Neural progenitor cell (in vitro differentiated cells): ENCODE results near the gene CCDC185. TPM values are rescaled to one million over a fixed set of nuclear protein-coding genes. Genes with fewer than 3 reads are reported as not detected.
A peak's percentile ranks its signal among the peaks of the same experiment; 100 is the strongest.

Experiments
- DNase-seq: peaks from one replicate; pipeline ENCODE4 v3.0.0-alpha.2; 2016; ENCODE audit warnings: low spot score
- H2AFZ ChIP-seq: fragments of 200-600 bp; sonication (generic); replicated peaks from 2 replicates; pipeline ENCODE4 v1.6.1; 2016; ENCODE audit warnings: antibody characterized with exemption
- H3F3A ChIP-seq: fragments of 200-600 bp; sonication (generic); 2 replicates; pipeline ENCODE4 v1.6.1; 2016; ENCODE audit warnings: antibody characterized with exemption, low read depth
- H3K27ac ChIP-seq: fragments of 200-600 bp; sonication (generic); 2 replicates; pipeline ENCODE4 v1.5.1; 2016; ENCODE audit warnings: mild to moderate bottlenecking
- H3K27me3 ChIP-seq: fragments of 200-600 bp; sonication (generic); 2 replicates; pipeline ENCODE4 v1.6.1; 2016; ENCODE audit warnings: mild to moderate bottlenecking, moderate library complexity
- H3K36me3 ChIP-seq: fragments of 200-600 bp; sonication (generic); 2 replicates; pipeline ENCODE4 v1.5.1; 2016
- H3K4me1 ChIP-seq: fragments of 200-600 bp; sonication (generic); 2 replicates; pipeline ENCODE4 v1.6.1; 2016; ENCODE audit warnings: mixed run types
- H3K4me2 ChIP-seq: fragments of 200-600 bp; sonication (generic); 2 replicates; pipeline ENCODE4 v1.6.1; 2016
- H3K4me3 ChIP-seq: fragments of 200-600 bp; sonication (generic); 2 replicates; pipeline ENCODE4 v1.5.1; 2016
- H3K79me2 ChIP-seq: fragments of 200-600 bp; sonication (generic); 2 replicates; pipeline ENCODE4 v1.6.1; 2016; ENCODE audit warnings: low read depth
- H3K9ac ChIP-seq: fragments of 200-600 bp; sonication (generic); 2 replicates; pipeline ENCODE4 v1.6.1; 2016
- H3K9me3 ChIP-seq: fragments of 200-600 bp; sonication (generic); 2 replicates; pipeline ENCODE4 v1.5.1; 2016; ENCODE audit warnings: low read depth
- H4K20me1 ChIP-seq: fragments of 200-600 bp; sonication (generic); 2 replicates; pipeline ENCODE4 v1.6.1; 2016; ENCODE audit warnings: low read depth
- H3K27ac Mint-ChIP-seq: 3 replicates; pipeline ENCODE4 v1.8.0; 2021; ENCODE audit warnings: mixed read lengths
- H3K27me3 Mint-ChIP-seq: 2 replicates; pipeline ENCODE4 v1.8.0; 2022; ENCODE audit warnings: low read depth, mild to moderate bottlenecking, inconsistent platforms, moderate library complexity, mixed read lengths; ENCODE audit not compliant: insufficient read depth
- H3K36me3 Mint-ChIP-seq: 3 replicates; pipeline ENCODE4 v1.8.0; 2021; ENCODE audit warnings: mixed read lengths
- H3K4me1 Mint-ChIP-seq: 3 replicates; pipeline ENCODE4 v1.8.0; 2021; ENCODE audit warnings: mixed read lengths
- H3K4me3 Mint-ChIP-seq: 3 replicates; pipeline ENCODE4 v1.8.0; 2021; ENCODE audit warnings: mild to moderate bottlenecking, moderate library complexity, mixed read lengths
- H3K9me3 Mint-ChIP-seq: 3 replicates; pipeline ENCODE4 v1.8.0; 2020; ENCODE audit warnings: mixed read lengths
- CTCF ChIP-seq: fragments of 200-600 bp; sonication (generic); IDR thresholded peaks from 2 replicates; pipeline ENCODE4 v1.5.1; 2017; ENCODE audit warnings: antibody characterized with exemption, mild to moderate bottlenecking
- EZH2 ChIP-seq: fragments of 200-600 bp; sonication (generic); IDR thresholded peaks from 2 replicates; pipeline ENCODE4 v1.6.1; 2017; ENCODE audit warnings: antibody characterized with exemption, mild to moderate bottlenecking, moderate library complexity
- EZH2phosphoT487 ChIP-seq: fragments of 200-600 bp; sonication (generic); IDR thresholded peaks from 2 replicates; pipeline ENCODE4 v1.6.1; 2017; ENCODE audit warnings: antibody characterized with exemption
- total RNA-seq: library from RNA; depleted of rRNA; stranded (reverse); fragments of >200 nt; gene quantifications from 2 replicates; pipeline ENCODE4 v1.2.3, GENCODE V29; 2015; ENCODE audit warnings: low replicate concordance

Gene CCDC185
- total RNA-seq, 1 donor from 2014 or later = not detected

GRCh38 chr1:223363057-223363855 is 30.0 kb upstream of the CCDC185 start:
- Mint-ChIP-seq H3K4me3 (peak overlapping the region; percentile 90), H3K36me3 (no peaks in the 10 kb centered on the region), H3K9me3 (no peaks in the 10 kb centered on the region), H3K4me1 (peaks cover 9% of the 10 kb centered on the region), H3K27me3 (peaks cover 34% of the 10 kb centered on the region), H3K27ac (no peak overlapping the region)
- H3K36me3 ChIP-seq = no peaks in the 10 kb centered on the region
- H2AFZ ChIP-seq = peak overlapping the region; percentile 38
- H3K4me1 ChIP-seq = peaks cover 12% of the 10 kb centered on the region
- H3F3A ChIP-seq = peaks cover 27% of the 10 kb centered on the region
- no peaks in the 10 kb centered on the region for H3K9me3 ChIP-seq
- peak overlapping the region; percentile 97 for H3K4me2 ChIP-seq
- H3K27me3 ChIP-seq = peaks cover 78% of the 10 kb centered on the region
- H4K20me1 ChIP-seq = peaks cover 4% of the 10 kb centered on the region
- peak overlapping the region; percentile 65 for H3K4me3 ChIP-seq
- DNase-seq = peak; percentile 61
- H3K27ac ChIP-seq = no peak overlapping the region
- no peak overlapping the region for H3K9ac ChIP-seq
- TF ChIP-seq EZH2phosphoT487 = no peak
- no peaks in the 10 kb centered on the region for H3K79me2 ChIP-seq

GRCh38 chr1:223363856-223364684 is 29.1 kb upstream of the CCDC185 start, which contains the start of gene SUSD4:
SUSD4 (minus strand) TSS chr1:223364176; CDS start chr1:223363425, 751 bp downstream.
- peak; percentile 90 for DNase-seq
- H3K4me3 ChIP-seq = peak within 1 kb of the TSS; percentile 65
- H3K79me2 ChIP-seq = no peaks in the 10 kb centered on the region
- H3K4me2 ChIP-seq = peak within 1 kb of the TSS; percentile 97
- Mint-ChIP-seq H3K4me1 (peaks cover 9% of the 10 kb centered on the region), H3K27me3 (peaks cover 34% of the 10 kb centered on the region), H3K27ac (no peak within 1 kb of the TSS), H3K36me3 (no peaks in the 10 kb centered on the region), H3K9me3 (no peaks in the 10 kb centered on the region), H3K4me3 (peak within 1 kb of the TSS; percentile 90)
- TF ChIP-seq EZH2 (no peak), CTCF (no peak), EZH2phosphoT487 (no peak)
- H4K20me1 ChIP-seq = peaks cover 4% of the 10 kb centered on the region
- peaks cover 12% of the 10 kb centered on the region for H3K4me1 ChIP-seq
- H3K9ac ChIP-seq = no peak within 1 kb of the TSS
- peak within 1 kb of the TSS; percentile 68 for H2AFZ ChIP-seq
- no peak within 1 kb of the TSS for H3K27ac ChIP-seq
- peaks cover 27% of the 10 kb centered on the region for H3F3A ChIP-seq
- no peaks in the 10 kb centered on the region for H3K36me3 ChIP-seq
- H3K27me3 ChIP-seq = peaks cover 73% of the 10 kb centered on the region
- H3K9me3 ChIP-seq = no peaks in the 10 kb centered on the region

- no peaks in the 10 kb centered on the region for H3K36me3 Mint-ChIP-seq
- Histone ChIP-seq H2AFZ (peak overlapping the region; percentile 68), H3K79me2 (no peaks in the 10 kb centered on the region), H3K4me3 (peak overlapping the region; percentile 65), H3K9me3 (no peaks in the 10 kb centered on the region), H3K4me1 (peaks cover 12% of the 10 kb centered on the region), H3K9ac (no peak overlapping the region), H4K20me1 (peaks cover 4% of the 10 kb centered on the region), H3K4me2 (peak overlapping the region; percentile 97), H3K27ac (no peak overlapping the region), H3F3A (peaks cover 27% of the 10 kb centered on the region), H3K36me3 (no peaks in the 10 kb centered on the region), H3K27me3 (peaks cover 65% of the 10 kb centered on the region)
- H3K4me1 Mint-ChIP-seq = peaks cover 9% of the 10 kb centered on the region
- H3K9me3 Mint-ChIP-seq = no peaks in the 10 kb centered on the region
- peaks cover 29% of the 10 kb centered on the region for H3K27me3 Mint-ChIP-seq
- TF ChIP-seq CTCF = no peak
- peak; percentile 59 for TF ChIP-seq EZH2
- peak; percentile 75 for TF ChIP-seq EZH2phosphoT487
- H3K4me3 Mint-ChIP-seq = peak overlapping the region; percentile 84
- H3K27ac Mint-ChIP-seq = no peak overlapping the region
- peak; percentile 82 for DNase-seq
These were observed 28.4 kb upstream of the CCDC185 start for GRCh38 chr1:223364685-223365382.
